CD4-positive, alpha-beta T cell treated with Interleukin-17A for 4 hours (primary cell): ENCODE results near the gene SLC39A9.
"Not testable (repeated sequence)": the region's sequence is repeated elsewhere in the genome, so short reads cannot be mapped to it uniquely, and the experiment has no call there.

Experiments used
- DNase-seq: peaks from one replicate; pipeline ENCODE4 v3.0.0-alpha.2; 2020; ENCODE audit warnings: mixed read lengths

SLC39A9 gene

GRCh38 chr14:69428289-69428998 lies 30.0 kb downstream of the SLC39A9 start:
- no peak for DNase-seq

GRCh38 chr14:69429643-69430042 lies 31.2 kb downstream of the SLC39A9 start:
- no peak for DNase-seq

GRCh38 chr14:69430306-69430939 lies 31.9 kb downstream of the SLC39A9 start:
- no peak for DNase-seq

- no peak for DNase-seq
Measured at GRCh38 chr14:69432364-69432763, 33.9 kb downstream of the SLC39A9 start.

- DNase-seq: no peak
Measured at GRCh38 chr14:69439521-69440270, 41.2 kb downstream of the SLC39A9 start.

- DNase-seq: no peak
Measured at GRCh38 chr14:69441948-69442347, 43.5 kb downstream of the SLC39A9 start.

- no peak for DNase-seq
Measured at GRCh38 chr14:69443296-69443805, 44.9 kb downstream of the SLC39A9 start.

GRCh38 chr14:69449216-69449615 lies 50.7 kb downstream of the SLC39A9 start:
- DNase-seq: no peak

GRCh38 chr14:69451941-69452340 lies 53.4 kb downstream of the SLC39A9 start:
- DNase-seq: no peak

- no peak for DNase-seq
Measured at GRCh38 chr14:69458350-69458749, 59.9 kb downstream of the SLC39A9 start.

GRCh38 chr14:69459122-69459521 lies 60.6 kb downstream of the SLC39A9 start:
- DNase-seq: no peak

GRCh38 chr14:69460093-69460701 lies 61.7 kb downstream of the SLC39A9 start:
- peak; percentile 57 for DNase-seq

GRCh38 chr14:69464379-69464778 lies 65.9 kb downstream of the SLC39A9 start:
- no peak for DNase-seq

- DNase-seq: no peak
Measured at GRCh38 chr14:69464829-69465228, 66.3 kb downstream of the SLC39A9 start.

- no peak for DNase-seq
Measured at GRCh38 chr14:69468949-69469348, 70.5 kb downstream of the SLC39A9 start.

- no peak for DNase-seq
Measured at GRCh38 chr14:69471436-69471835, 72.9 kb downstream of the SLC39A9 start.

GRCh38 chr14:69471916-69472315 lies 73.4 kb downstream of the SLC39A9 start:
- DNase-seq: no peak

- DNase-seq: no peak
Measured at GRCh38 chr14:69473260-69473659, 74.8 kb downstream of the SLC39A9 start.

GRCh38 chr14:69473946-69474345 lies 75.5 kb downstream of the SLC39A9 start:
- DNase-seq: no peak

- DNase-seq: no peak
Measured at GRCh38 chr14:69475194-69475818, 76.8 kb downstream of the SLC39A9 start.

GRCh38 chr14:69476824-69477450 lies 78.4 kb downstream of the SLC39A9 start:
- DNase-seq: not testable (repeated sequence)

- not testable (repeated sequence) for DNase-seq
Measured at GRCh38 chr14:69478055-69478454, 79.6 kb downstream of the SLC39A9 start.
